Measurements from ENCODE around the gene FBXL14.

FBXL14 gene

GRCh38 chr12:1575408-1576401 lies 18.7 kb downstream of the FBXL14 start:
- H3K27me3 ChIP-seq = 0 out of 22 replicates have a peak, but pooled peaks cover 0 to 3% (median 0%) of the 10 kb centered on the region in 11 experiments
- TF ChIP-seq Cebpa-rat (IDR thresholded peaks at IDR 0.05) = no peak
- peak overlapping the region; percentile 20 to 56 (median 48) for H3K4me2 ChIP-seq
- H3K4me1 ChIP-seq = peaks cover 11 to 21% (median 17%) of the 10 kb centered on the region in 10 experiments; a peak in 19 of 20 replicates
- H4K20me1 ChIP-seq = no peaks in the 10 kb centered on the region
- H3K9me3 ChIP-seq (replicated peaks in 1 of 11) = no peaks in the 10 kb centered on the region
- peak overlapping the region in 3 of 11 experiments; percentile 2 to 18 (median 6); a peak in 1 of 22 replicates for H3K9ac ChIP-seq
- no peak overlapping the region for H3K27ac ChIP-seq
- H3K36me3 ChIP-seq = no peaks in the 10 kb centered on the region
- no peak overlapping the region for H3K4me3 ChIP-seq

GRCh38 chr12:1574865-1575259 lies 19.5 kb downstream of the FBXL14 start:
- no peaks in the 10 kb centered on the region for H3K36me3 ChIP-seq
- H3K9ac ChIP-seq = no peak overlapping the region
- H3K4me1 ChIP-seq = peaks cover 11 to 21% (median 17%) of the 10 kb centered on the region in 10 experiments; a peak in 19 of 20 replicates
- H3K9me3 ChIP-seq (replicated peaks in 1 of 11) = no peaks in the 10 kb centered on the region
- H3K4me3 ChIP-seq = no peak overlapping the region
- 0 out of 22 replicates have a peak, but pooled peaks cover 0 to 3% (median 0%) of the 10 kb centered on the region in 11 experiments for H3K27me3 ChIP-seq
- peak overlapping the region in 1 of 11 experiments; percentile 50; a peak in 1 of 22 replicates for H3K4me2 ChIP-seq
- no peak for TF ChIP-seq Cebpa-rat (IDR thresholded peaks at IDR 0.05)
- no peaks in the 10 kb centered on the region for H4K20me1 ChIP-seq
- no peak overlapping the region for H3K27ac ChIP-seq

GRCh38 chr12:1573960-1574864 lies 20.2 kb downstream of the FBXL14 start:
- H3K9ac ChIP-seq = no peak overlapping the region
- H3K27me3 ChIP-seq = 0 out of 22 replicates have a peak, but pooled peaks cover 0 to 3% (median 0%) of the 10 kb centered on the region in 11 experiments
- H3K4me3 ChIP-seq = no peak overlapping the region
- no peaks in the 10 kb centered on the region for H3K9me3 ChIP-seq (replicated peaks in 1 of 11)
- peaks cover 11 to 21% (median 17%) of the 10 kb centered on the region in 10 experiments; a peak in 19 of 20 replicates for H3K4me1 ChIP-seq
- peak overlapping the region in 2 of 11 experiments; percentile 26 to 27; a peak in 2 of 22 replicates for H3K4me2 ChIP-seq
- TF ChIP-seq Cebpa-rat (IDR thresholded peaks at IDR 0.05) = no peak
- H3K36me3 ChIP-seq = no peaks in the 10 kb centered on the region
- H4K20me1 ChIP-seq = no peaks in the 10 kb centered on the region
- no peak overlapping the region for H3K27ac ChIP-seq

GRCh38 chr12:1572731-1573130 lies 21.6 kb downstream of the FBXL14 start:
- H3K27ac ChIP-seq = no peak overlapping the region
- no peak overlapping the region for H3K9ac ChIP-seq
- no peak overlapping the region for H3K4me3 ChIP-seq
- no peaks in the 10 kb centered on the region for H3K36me3 ChIP-seq
- peaks cover 11 to 21% (median 17%) of the 10 kb centered on the region in 10 experiments; a peak in 19 of 20 replicates for H3K4me1 ChIP-seq
- no peaks in the 10 kb centered on the region for H3K9me3 ChIP-seq (replicated peaks in 1 of 11)
- TF ChIP-seq Cebpa-rat (IDR thresholded peaks at IDR 0.05) = no peak
- H4K20me1 ChIP-seq = no peaks in the 10 kb centered on the region
- H3K27me3 ChIP-seq = 0 out of 22 replicates have a peak, but pooled peaks cover 0 to 3% (median 0%) of the 10 kb centered on the region in 11 experiments
- no peak overlapping the region for H3K4me2 ChIP-seq

GRCh38 chr12:1567852-1568251 lies 26.5 kb downstream of the FBXL14 start:
- no peak overlapping the region for H3K4me3 ChIP-seq
- H3K4me1 ChIP-seq = no peaks in the 10 kb centered on the region
- TF ChIP-seq Cebpa-rat (IDR thresholded peaks at IDR 0.05) = no peak
- no peaks in the 10 kb centered on the region for H3K27me3 ChIP-seq
- H3K9me3 ChIP-seq (replicated peaks in 1 of 11) = no peaks in the 10 kb centered on the region
- H3K27ac ChIP-seq = no peak overlapping the region
- no peak overlapping the region for H3K9ac ChIP-seq
- no peaks in the 10 kb centered on the region for H4K20me1 ChIP-seq
- H3K4me2 ChIP-seq = no peak overlapping the region
- H3K36me3 ChIP-seq = no peaks in the 10 kb centered on the region

GRCh38 chr12:1566449-1567135 lies 27.8 kb downstream of the FBXL14 start:
- H3K4me1 ChIP-seq = no peaks in the 10 kb centered on the region
- no peak overlapping the region for H3K4me3 ChIP-seq
- H3K27me3 ChIP-seq = no peaks in the 10 kb centered on the region
- H3K9ac ChIP-seq = no peak overlapping the region
- no peaks in the 10 kb centered on the region for H4K20me1 ChIP-seq
- H3K27ac ChIP-seq = no peak overlapping the region
- H3K9me3 ChIP-seq (replicated peaks in 1 of 11) = no peaks in the 10 kb centered on the region
- no peaks in the 10 kb centered on the region for H3K36me3 ChIP-seq
- no peak overlapping the region for H3K4me2 ChIP-seq
- TF ChIP-seq Cebpa-rat (IDR thresholded peaks at IDR 0.05) = no peak

- Histone ChIP-seq H3K36me3 (no peaks in the 10 kb centered on the region), H3K27me3 (no peaks in the 10 kb centered on the region), H3K9ac (no peak overlapping the region)
Measured at GRCh38 chr12:1565172-1565571, 29.2 kb downstream of the FBXL14 start.

GRCh38 chr12:1564067-1564466 lies 30.3 kb downstream of the FBXL14 start:
- Histone ChIP-seq H3K9me3 (replicated peaks in 1 of 11) (no peaks in the 10 kb centered on the region), H3K27ac (no peak overlapping the region), H3K9ac (no peak overlapping the region), H3K36me3 (no peaks in the 10 kb centered on the region), H3K4me2 (no peak overlapping the region), H3K4me1 (no peaks in the 10 kb centered on the region), H3K4me3 (no peak overlapping the region), H3K27me3 (no peaks in the 10 kb centered on the region), H4K20me1 (no peaks in the 10 kb centered on the region)
- no peak for TF ChIP-seq Cebpa-rat (IDR thresholded peaks at IDR 0.05)

More at GRCh38 chr12:1565172-1565571, 29.2 kb downstream of the FBXL14 start:
- TF ChIP-seq Cebpa-rat (IDR thresholded peaks at IDR 0.05) = no peak
- H3K4me3 ChIP-seq = no peak overlapping the region
- H3K4me1 ChIP-seq = no peaks in the 10 kb centered on the region
- no peaks in the 10 kb centered on the region for H3K9me3 ChIP-seq (replicated peaks in 1 of 11)
- no peaks in the 10 kb centered on the region for H4K20me1 ChIP-seq
- no peak overlapping the region for H3K27ac ChIP-seq
- no peak overlapping the region for H3K4me2 ChIP-seq
